ENCODE results near the gene MAPK1IP1L.

MAPK1IP1L gene

DNA sequence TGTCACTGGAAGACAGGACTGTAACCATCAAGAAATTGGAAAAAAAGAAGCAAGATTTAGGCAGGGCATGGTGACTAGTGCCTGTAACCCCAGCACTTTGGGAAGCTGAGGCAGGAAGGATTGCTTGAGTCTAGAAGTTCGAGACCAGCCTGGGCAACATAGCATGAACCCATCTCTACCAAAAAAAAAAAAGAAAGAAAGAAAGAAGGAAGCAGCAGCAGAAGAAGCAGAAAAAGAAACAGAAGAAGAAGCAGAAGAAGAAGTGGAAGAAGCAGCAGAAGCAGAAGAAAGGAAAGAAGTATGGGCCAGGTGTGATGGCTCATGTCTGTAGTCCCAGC lies 47.1 kb downstream of the MAPK1IP1L start:
- DNase-seq = no peak

DNA sequence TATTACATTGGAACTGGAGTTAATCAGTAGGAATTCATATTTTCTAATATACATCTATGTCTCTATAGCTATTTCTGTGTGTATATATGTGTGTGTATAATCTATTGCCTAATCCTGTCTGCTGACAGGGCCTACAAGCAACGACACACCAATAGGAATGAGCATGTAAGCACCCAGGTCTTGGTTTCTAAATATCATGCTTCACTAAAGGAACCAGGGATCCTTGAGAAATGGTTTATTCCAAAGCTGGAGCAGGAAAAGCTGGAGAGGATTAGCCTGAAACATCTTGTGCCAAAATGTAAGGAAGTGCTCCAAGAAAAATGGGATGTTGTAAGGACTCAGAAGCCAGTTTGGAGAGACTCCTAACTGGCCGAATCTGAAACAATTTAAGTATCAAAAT lies 48.3 kb downstream of the MAPK1IP1L start:
- no peak for DNase-seq

DNA sequence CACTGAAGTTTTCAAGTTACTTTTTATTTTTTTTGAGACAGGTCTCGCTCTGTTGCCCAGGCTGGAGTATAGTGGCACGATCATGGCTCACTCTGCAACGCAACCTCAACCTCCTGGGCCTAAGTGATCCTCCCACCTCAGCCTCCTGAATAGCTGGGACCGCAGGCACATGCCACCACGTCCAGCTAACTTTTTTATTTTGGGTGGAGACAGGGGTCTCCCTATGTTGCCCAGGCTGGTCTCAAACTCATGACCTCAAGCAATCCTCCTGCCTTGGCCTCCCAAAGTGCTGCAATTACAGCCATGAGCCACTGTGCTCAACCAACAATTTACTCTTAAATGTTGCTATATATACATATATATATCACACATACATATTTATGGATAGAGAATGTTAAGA lies 50.3 kb downstream of the MAPK1IP1L start:
- DNase-seq = no peak

DNA sequence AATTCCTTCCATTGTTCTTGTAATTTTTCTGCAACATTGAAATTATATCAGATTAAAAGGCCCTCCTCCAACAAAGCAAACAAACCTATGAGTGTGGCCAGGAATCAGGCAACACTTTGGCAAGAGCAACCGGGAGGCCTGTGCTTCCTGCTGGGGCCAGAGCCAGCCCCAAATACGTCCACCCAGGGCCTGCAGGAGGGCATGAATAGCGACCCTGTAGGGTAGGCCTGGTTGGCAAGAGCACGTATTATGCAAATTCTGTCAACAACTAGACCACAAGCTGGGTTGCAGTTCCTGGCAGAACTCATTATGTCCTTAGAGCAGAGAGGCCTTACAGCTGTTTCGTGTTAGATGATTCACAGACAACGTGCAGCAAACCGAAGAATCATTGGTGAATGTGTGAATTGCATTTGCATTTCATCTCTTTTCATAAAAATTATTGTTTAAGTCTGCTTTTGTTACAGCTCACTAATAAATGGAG lies 50.7 kb downstream of the MAPK1IP1L start:
- peak; percentile 86 to 97 for DNase-seq

DNA sequence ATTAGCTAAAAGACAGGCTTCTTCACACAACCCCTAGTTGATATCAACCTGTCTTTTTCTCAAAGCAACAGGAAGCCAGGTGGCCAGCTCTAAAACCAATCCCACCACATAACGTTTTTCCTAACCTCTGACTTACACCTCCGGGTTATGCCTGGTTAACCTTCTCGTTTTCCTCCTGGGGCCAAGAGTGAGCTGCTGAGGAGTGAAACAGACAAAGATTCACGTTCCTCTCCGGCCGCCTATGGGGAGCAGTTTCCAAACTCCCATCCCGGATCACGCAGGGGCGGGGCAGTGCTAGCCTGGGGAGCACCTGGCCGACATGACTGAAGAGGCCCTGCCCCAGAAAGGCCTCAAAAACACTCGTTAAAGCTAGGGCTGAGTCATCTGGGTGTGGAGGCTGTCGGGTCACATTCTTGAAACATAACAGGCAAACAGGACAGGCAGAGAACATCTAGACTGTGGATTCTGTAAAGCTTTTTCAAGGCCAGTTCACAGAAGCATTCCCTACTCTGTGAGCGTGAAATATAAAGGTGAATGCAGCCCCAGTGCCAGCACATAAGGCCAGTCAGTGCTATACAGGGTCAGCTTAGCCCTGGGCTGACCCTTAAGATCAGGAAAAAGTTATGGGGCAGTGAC lies 51.7 kb downstream of the MAPK1IP1L start:
- no peak for DNase-seq

DNA sequence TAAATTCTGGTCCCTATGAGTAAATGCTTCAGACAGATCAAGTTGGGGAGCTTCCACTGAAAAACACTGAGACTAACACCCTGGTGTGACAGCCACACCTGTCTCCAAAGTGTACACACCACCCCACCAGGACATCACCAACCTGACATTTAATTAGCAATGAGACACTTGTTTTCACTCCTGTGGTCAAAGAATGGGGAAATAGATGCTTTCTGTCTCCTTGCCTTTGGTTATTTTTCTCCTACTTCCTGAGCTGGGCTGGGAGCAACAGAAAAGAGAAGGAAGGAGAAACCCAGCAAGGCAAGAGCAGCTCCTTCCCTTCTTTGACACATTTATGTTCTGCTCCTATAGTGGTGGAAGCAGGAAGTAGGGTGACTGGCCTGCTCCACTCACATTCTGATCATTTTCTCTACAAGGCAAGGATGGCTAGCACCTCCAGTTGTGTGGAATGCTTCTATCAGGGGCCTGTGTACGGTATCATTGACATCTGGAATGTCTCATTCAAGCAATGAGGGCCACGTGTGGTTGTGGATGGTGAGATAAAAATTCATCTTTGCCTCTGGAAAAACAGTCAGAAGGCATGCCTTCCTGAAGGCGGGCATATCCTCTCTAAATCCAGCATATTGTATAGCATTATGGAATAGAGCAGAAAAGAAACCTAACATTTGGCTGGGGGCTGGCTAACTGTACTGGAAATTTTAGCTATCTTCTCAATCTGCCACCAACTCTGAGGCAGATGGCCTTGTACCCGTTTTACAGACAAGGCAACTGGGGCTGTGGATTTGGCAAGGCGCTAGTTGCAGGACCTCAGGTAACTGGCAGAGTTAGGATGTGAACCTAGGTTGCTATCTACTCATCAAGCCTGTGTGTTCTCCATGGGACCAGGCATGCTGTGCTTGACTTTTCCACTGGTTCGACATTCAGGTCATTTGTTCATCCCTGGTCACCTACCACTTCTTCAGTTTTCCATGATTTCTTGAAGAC lies 52.8 kb downstream of the MAPK1IP1L start:
- no peak for DNase-seq

DNA sequence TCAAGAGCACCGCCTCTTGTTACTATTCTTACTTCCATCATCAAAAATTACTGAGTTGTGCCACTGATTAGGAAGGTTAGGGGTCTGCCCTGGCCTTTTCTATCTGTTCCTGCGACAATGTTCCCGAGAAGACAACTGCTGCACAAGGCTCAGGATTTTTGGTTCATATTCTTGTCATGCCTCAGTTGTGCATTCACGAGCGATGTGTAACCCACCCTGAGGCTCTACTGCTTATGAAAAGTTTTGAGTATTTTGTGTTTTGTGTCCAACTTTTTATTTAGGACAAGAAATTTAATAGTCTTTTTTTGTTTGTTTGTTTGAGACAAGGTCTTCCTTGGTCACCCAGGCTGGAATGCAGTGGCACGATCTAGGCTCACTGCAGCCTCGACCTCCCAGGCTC lies 54.5 kb downstream of the MAPK1IP1L start:
- no peak for DNase-seq

DNA sequence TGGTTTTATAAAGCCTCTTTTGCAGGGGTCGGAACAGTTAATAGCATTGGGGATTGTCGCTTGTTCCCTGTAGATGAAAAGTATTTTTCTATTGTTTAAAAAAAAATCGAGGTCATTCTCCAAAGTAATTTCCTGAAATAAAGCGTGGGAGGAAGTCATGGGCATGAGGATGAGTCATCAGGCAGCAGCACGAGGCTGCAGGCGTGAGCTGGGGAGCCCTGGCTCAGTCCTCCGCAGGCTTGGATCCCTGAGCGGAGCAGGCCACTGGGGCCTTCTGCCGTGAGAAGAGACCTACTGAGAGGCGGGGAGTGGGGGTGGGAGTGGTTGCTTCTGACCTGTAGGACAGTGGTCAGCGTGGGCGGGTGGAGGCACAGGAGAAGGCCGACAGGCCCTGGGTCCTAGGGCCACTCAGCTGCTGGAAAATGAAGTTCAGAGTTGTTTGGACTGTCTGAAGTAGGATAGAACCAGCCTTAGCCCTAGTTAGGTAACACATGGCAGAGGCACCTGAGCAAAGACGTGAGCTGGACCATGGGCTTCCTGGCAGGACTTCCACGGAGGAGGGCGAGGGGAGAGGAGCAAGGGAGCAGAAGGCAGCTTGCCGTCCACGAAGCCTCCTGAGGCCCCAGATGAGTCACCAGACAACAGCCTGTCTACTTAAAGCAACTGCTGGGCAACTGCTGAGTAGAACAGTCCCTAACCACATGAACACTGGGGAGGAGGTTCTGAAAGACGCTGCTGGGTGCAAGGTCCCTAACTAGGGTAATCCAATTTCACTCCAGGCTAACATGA lies 56.5 kb downstream of the MAPK1IP1L start:
- DNase-seq = no peak

DNA sequence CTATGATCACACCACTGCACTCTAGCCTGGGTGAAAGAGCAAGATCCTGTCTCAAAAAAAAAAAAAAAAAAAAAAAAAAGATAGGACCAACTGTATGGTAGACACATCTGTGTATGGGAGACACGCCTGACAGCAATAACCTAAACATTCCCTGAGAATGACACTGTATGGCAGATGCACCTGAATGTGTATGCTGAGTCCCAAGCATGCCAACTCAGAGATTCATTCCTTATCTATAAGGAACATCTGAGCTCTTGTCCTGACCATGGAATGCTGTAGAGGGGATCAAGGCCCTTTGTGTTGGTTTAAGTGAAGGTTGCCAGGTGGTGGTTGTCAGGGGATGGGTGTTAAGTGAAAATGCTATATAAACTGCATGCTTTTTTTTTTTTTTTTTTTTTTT lies 58.4 kb downstream of the MAPK1IP1L start:
- DNase-seq = no peak

DNA sequence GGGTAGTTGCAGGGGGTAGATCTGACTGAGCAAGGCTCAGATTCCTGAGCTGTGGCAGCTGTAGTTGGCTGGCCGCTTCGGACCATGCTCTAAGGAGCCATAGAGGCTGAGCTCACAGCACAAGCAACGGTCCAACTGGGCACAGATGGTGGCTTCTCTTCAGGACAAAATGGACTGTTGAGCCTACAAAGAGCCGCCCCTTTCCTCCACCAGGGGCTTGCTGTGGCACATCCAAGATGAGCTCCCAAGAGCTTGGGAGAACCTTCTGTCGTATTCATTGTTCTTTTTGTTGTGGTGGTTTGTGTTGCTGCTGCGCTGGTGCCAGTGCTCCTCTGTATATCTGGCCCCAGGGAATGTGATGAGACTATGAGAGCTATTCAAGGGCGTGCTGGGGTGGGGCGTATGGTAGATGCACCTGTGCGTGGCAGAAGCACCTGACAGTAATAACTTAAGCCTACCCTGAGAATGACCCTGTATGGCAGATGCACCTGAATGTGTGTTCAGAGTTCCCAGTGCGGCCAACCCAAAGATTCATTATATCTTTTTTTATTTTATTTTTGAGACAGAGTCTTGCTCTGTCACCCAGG lies 59.8 kb downstream of the MAPK1IP1L start:
- no peak for DNase-seq

DNA sequence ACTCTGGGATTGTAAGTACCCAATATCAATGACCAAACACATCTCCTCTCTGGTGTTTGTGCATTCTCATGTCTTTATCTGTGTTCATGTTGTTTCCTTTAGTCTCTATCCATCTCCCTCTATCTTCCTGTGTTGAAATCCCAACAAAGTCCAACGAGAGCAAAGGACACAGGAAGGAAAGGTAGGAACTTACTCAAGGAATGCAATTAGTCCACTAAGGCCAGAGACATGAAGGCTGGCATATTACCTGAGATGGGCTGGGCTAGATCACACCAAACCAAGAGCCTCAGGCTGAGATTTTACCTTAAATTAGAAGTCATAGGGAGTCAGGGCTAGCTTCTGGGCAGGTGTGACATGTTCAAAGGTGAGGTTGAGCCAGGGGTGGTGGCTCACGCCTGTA lies 63.3 kb downstream of the MAPK1IP1L start:
- no peak for DNase-seq

DNA sequence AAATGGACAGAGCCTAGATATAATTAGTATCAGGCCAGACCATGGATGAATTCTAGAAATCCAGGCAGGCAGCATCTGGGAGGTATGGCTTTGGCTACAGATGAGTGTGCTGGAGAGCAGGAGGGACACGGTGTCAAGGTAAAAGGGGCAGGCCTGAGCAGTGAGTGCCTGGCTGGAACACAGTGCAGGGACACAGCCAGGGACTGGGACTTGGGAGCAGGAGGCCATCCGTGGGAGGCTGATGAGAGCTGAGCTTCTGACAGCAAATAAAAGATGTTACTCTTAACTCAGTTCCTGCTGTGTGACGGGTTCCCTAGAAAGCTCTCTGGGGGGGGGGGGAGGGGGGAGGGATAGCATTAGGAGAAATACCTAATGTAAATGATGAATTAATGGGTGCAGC lies 64.0 kb downstream of the MAPK1IP1L start:
- DNase-seq = no peak

DNA sequence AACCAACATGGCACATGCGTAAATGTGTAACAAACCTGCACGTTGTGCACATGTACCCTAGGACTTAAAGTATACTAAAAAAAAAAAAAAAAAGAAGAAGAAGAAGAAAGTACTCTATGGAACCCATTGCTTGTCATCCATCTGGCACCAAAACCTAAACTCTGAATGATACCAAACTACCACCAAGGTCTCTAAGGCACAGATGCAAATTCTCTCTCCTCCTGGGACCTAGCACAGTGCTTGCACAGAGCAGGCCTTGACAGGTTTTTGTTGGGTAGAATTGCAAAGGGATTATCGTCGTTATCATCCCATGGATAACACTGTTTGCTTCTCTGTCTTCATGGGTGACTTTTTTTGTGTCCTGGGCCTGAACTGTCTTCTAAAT lies 64.4 kb downstream of the MAPK1IP1L start:
- DNase-seq = no peak

DNA sequence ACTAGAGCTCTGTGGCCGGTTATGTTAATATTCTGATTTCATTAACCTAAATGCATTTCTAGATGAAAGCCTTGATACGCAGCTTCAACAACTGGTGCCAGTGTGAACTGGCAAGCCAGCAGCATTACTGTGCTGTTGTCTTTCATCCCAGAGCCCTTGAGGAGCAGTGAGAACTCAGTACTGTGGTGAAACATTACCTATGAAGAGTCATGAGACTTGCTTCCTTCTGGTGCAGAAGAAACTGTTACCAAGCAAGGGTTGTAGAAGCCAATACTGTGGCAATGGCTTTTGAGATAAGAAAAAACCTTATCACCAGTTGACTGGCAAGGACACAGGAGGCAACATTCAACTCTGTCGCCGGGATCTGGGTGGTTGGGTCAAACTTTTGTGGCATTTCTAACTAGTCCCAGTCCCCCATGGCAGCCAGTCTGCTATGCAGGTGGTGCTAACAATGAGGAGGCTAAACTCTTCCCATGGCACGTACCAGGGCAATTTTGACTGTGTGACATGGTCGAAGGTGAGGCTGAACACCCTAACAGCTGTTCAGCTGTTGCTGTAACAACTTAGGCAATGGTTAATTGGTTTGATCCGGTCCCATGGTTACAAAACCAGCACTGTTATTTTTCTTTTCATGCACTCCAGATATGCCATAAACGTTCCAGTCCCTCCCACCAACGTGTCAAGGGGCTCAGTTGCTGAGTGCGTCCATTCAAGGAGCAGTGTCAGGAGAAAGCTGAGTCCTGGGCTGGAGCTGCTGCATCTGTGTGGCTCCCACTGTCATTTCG lies 65.0 kb downstream of the MAPK1IP1L start:
- DNase-seq = no peak

DNA sequence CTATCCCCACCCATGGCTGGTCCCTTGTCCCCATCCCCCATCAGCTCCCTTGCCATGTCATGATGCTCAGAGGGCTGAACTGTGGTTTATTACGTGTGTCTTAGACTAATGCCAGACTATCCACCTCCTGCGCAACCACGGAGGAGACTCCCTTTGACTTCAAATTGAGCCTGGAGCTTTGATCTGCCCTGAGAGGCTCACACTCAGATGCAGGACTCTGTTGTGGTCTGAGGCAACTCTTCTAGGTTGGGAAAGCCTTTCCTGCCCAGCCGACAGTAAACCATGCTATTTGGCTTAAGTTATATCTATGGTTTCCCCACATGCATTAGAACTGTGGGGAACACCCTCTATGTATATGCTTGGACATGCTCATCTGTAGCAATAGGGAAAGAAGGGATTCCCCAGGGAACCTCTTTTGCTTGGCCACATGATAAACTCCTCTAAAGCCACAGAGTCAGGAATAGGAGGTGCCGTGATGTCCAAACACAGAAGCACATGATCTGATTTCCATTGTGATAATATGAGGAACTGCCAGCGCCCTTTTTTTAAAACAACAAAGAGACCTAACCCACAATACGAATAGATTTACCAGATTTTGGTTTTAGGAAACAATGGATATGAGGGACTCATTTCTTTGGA lies 66.5 kb downstream of the MAPK1IP1L start:
- no peak for DNase-seq

DNA sequence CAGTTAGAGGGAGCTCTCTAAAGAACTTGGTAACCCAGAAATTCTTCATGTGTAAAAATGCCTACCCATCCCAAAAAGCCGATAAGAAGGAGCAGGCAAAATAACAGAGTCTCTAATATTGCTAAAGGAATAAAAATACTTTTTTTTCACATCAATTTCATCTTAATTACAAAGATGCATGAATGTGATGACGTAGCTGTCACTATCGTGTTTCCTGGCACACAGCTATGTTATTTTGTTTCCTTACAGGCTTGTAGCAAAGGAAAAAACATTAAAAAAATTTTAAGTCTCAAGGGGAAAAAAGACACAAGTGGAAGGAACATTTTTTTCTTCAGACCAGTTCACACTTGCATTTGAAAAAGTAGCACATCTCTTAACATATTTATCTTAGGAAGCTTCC lies 67.3 kb downstream of the MAPK1IP1L start:
- DNase-seq = no peak
